ENCODE results near the gene USP27X.
A peak's percentile ranks its signal among the peaks of the same experiment; 100 is the strongest.

Gene USP27X

GRCh38 chrX:49879656-49880277 lies 483 bp downstream of the USP27X start:
- peak overlapping the region; percentile 79 for H3K4me3 ChIP-seq
- no peak for DNase-seq (ENCODE audit: low spot score)
- TF ChIP-seq CTCF (IDR thresholded peaks at IDR 0.05): no peak

GRCh38 chrX:49880668-49881067 lies 1.4 kb downstream of the USP27X start:
- no peak overlapping the region for H3K27ac ChIP-seq
- no peak overlapping the region for H3K4me3 ChIP-seq
- no peak for DNase-seq (ENCODE audit: low spot score)
- TF ChIP-seq CTCF (IDR thresholded peaks at IDR 0.05): no peak

More at GRCh38 chrX:49879656-49880277, 483 bp downstream of the USP27X start:
- H3K27ac ChIP-seq: peak overlapping the region; percentile 79 to 92

GRCh38 chrX:49884290-49884862 lies 5.1 kb downstream of the USP27X start:
- DNase-seq (ENCODE audit: low spot score): no peak
- no peak overlapping the region for H3K4me3 ChIP-seq
- peak; percentile 38 for TF ChIP-seq CTCF (IDR thresholded peaks at IDR 0.05)
- no peak overlapping the region for H3K27ac ChIP-seq

- no peak for TF ChIP-seq CTCF (IDR thresholded peaks at IDR 0.05)
- no peak overlapping the region for H3K4me3 ChIP-seq
- H3K27ac ChIP-seq: no peak overlapping the region
- DNase-seq (ENCODE audit: low spot score): no peak
These were observed 13.3 kb downstream of the USP27X start for GRCh38 chrX:49892542-49892941.

GRCh38 chrX:49896951-49897350 lies 17.7 kb downstream of the USP27X start:
- H3K4me3 ChIP-seq: no peak overlapping the region
- no peak for TF ChIP-seq CTCF (IDR thresholded peaks at IDR 0.05)
- no peak for DNase-seq (ENCODE audit: low spot score)
- H3K27ac ChIP-seq: no peak overlapping the region

GRCh38 chrX:49901048-49901447 lies 21.8 kb downstream of the USP27X start:
- TF ChIP-seq CTCF (IDR thresholded peaks at IDR 0.05): no peak
- DNase-seq (ENCODE audit: low spot score): no peak

GRCh38 chrX:49910344-49910743 lies 31.1 kb downstream of the USP27X start:
- no peak for TF ChIP-seq CTCF (IDR thresholded peaks at IDR 0.05)
- H3K27ac ChIP-seq: no peak overlapping the region
- no peak overlapping the region for H3K4me3 ChIP-seq
- DNase-seq (ENCODE audit: low spot score): no peak

More at GRCh38 chrX:49901048-49901447, 21.8 kb downstream of the USP27X start:
- no peak overlapping the region for H3K4me3 ChIP-seq
- no peak overlapping the region for H3K27ac ChIP-seq

All from coronary artery (tissue), 2 donors.